ENCODE measurements around the gene TUBGCP6.

- TF ChIP-seq CTCF (conservative IDR thresholded peaks at IDR 0.05; ENCODE audit: low read length) (peak; percentile 79), EZH2phosphoT487 (IDR thresholded peaks at IDR 0.05; ENCODE audit: borderline replicate concordance) (no peak)
These were observed 7.5 kb upstream of the TUBGCP6 start for GRCh38 chr22:50252082-50253045.
